Esophagus muscularis mucosa (tissue), 4 donors: ENCODE results near the gene CDC42SE2. TPM values are rescaled to one million over a fixed set of nuclear protein-coding genes. Genes with fewer than 3 reads are reported as not detected.
"Not testable (repeated sequence)": the region's sequence is repeated elsewhere in the genome, so short reads cannot be mapped to it uniquely, and the experiment has no call there.

Source experiments
- DNase-seq: peaks from one replicate; pipeline ENCODE4 v3.0.0-alpha.2; 2017; ENCODE audit errors: extremely low spot score
- H3K27ac ChIP-seq, 4 donors: fragments of 200-600 bp; sonication (generic); replicated peaks in 1 of 4; 1 replicate in 3 of 4; 2 replicates in 1 of 4; pipeline ENCODE4 v1.5.1; 2016 to 2019; ENCODE audit warnings: mild to moderate bottlenecking in 1 of 4
- H3K27me3 ChIP-seq, 4 donors: fragments of 200-600 bp; sonication (generic); one replicate each; pipeline versions ENCODE4 v1.5.1 to v1.6.0; 2016 to 2019
- H3K36me3 ChIP-seq, 4 donors: fragments of 200-600 bp; sonication (generic); one replicate each; pipeline ENCODE4 v1.5.1; 2016 to 2019
- H3K4me1 ChIP-seq, 4 donors: fragments of 200-600 bp; sonication (generic); one replicate each; pipeline ENCODE4 v1.5.1; 2016 to 2019
- H3K4me3 ChIP-seq, 4 donors: fragments of 200-600 bp; sonication (generic); 1 replicate in 2 of 4; 2 replicates in 2 of 4; pipeline ENCODE4 v1.5.1; 2016 to 2019; ENCODE audit warnings: mild to moderate bottlenecking in 4 of 4, moderate library complexity in 1 of 4
- H3K9me3 ChIP-seq, 4 donors: fragments of 200-600 bp; sonication (generic); 1 replicate in 3 of 4; 2 replicates in 1 of 4; pipeline ENCODE4 v1.5.1; 2016 to 2019
- CTCF ChIP-seq, 3 experiments: fragments of 200-600 bp in 2 of 3; fragments of 450-650 bp in 1 of 3; sonication (generic) in 2 of 3; IDR thresholded peaks; one replicate each; pipeline ENCODE4 v1.5.1; 2017 to 2019; ENCODE audit warnings: antibody characterized with exemption in 3 of 3, mild to moderate bottlenecking in 2 of 3, moderate library complexity in 1 of 3
- EP300 ChIP-seq: sonication (generic); formaldehyde crosslinking; IDR thresholded peaks from one replicate; pipeline ENCODE4 v1.6.1; 2017; ENCODE audit warnings: antibody characterized with exemption
- POLR2A ChIP-seq: fragments of 450-650 bp; IDR thresholded peaks from one replicate; pipeline ENCODE4 v1.6.1; 2017; ENCODE audit warnings: antibody characterized with exemption, moderate library complexity, mild to moderate bottlenecking, low read depth
- POLR2AphosphoS5 ChIP-seq, 2 donors: sonication (generic); formaldehyde crosslinking; IDR thresholded peaks; one replicate each; pipeline ENCODE4 v1.6.1; 2017; ENCODE audit warnings: antibody characterized with exemption in 2 of 2
- WGBS: methylation state at CpG from one replicate; pipeline ENCODE4 v1.1.5; 2018; 5-methylcytosine and 5-hydroxymethylcytosine counted together
- intact Hi-C: fragments of 100-400 bp; cut with DNase I; formaldehyde crosslinking; loops from one replicate; pipeline ENCODE4 v1.15.1; 2023
- total RNA-seq, 4 donors: library from RNA; depleted of rRNA; stranded (reverse); fragments of >200 nt; gene quantifications; one replicate each; pipeline versions ENCODE4 v1.1.0 to v1.2.1, GENCODE V29; 2016

CDC42SE2 gene
- total RNA-seq, 4 donors from 2014 or later, result 23.1 to 28.0 (median 25.4) TPM

GRCh38 chr5:131277875-131278740, 14.3 kb downstream of the CDC42SE2 start:
- DNase-seq, result no peak
- H3K4me3 ChIP-seq, result no peak overlapping the region
- TF ChIP-seq POLR2AphosphoS5 (IDR thresholded peaks at IDR 0.05), result no peak
- TF ChIP-seq EP300, result no peak
- TF ChIP-seq POLR2A, result no peak
- no peak for TF ChIP-seq CTCF (IDR thresholded peaks at IDR 0.05)
- H3K4me1 ChIP-seq, result peaks cover 0 to 28% (median 16%) of the 10 kb centered on the region in 4 donors
- no peaks in the 10 kb centered on the region for H3K27me3 ChIP-seq
- intact Hi-C loops, result no loop called here
- WGBS, result 94% methylated on average over 5 of the region's 5 CpGs
- no peak overlapping the region for H3K27ac ChIP-seq
- no peaks in the 10 kb centered on the region for H3K9me3 ChIP-seq
- H3K36me3 ChIP-seq, result no peaks in the 10 kb centered on the region

- H3K36me3 ChIP-seq, H3K4me3 ChIP-seq, H3K9me3 ChIP-seq, H3K27ac ChIP-seq, H3K27me3 ChIP-seq, DNase-seq, intact Hi-C loops: not testable (repeated sequence)
- peaks cover 0 to 28% (median 16%) of the 10 kb centered on the region in 4 donors for H3K4me1 ChIP-seq
- 98% methylated on average over 6 of the region's 6 CpGs for WGBS
These were observed 14.9 kb downstream of the CDC42SE2 start for GRCh38 chr5:131278741-131279124.

- intact Hi-C loops, result no loop called here
- TF ChIP-seq EP300 (no peak), CTCF (IDR thresholded peaks at IDR 0.05) (no peak), POLR2AphosphoS5 (IDR thresholded peaks at IDR 0.05) (no peak), POLR2A (no peak)
- Histone ChIP-seq H3K4me3 (no peak overlapping the region), H3K36me3 (no peaks in the 10 kb centered on the region), H3K4me1 (peaks cover 0 to 28% (median 16%) of the 10 kb centered on the region in 4 donors), H3K27me3 (no peaks in the 10 kb centered on the region), H3K9me3 (no peaks in the 10 kb centered on the region), H3K27ac (no peak overlapping the region)
- WGBS, result 85% methylated on average over 1 of the region's 1 CpG
- DNase-seq, result no peak
These were observed 15.4 kb downstream of the CDC42SE2 start for GRCh38 chr5:131279204-131279603.

- DNase-seq, result no peak
- TF ChIP-seq CTCF (IDR thresholded peaks at IDR 0.05) (no peak), EP300 (no peak), POLR2A (no peak), POLR2AphosphoS5 (IDR thresholded peaks at IDR 0.05) (no peak)
- no peaks in the 10 kb centered on the region for H3K27me3 ChIP-seq
- 82% methylated on average over 3 of the region's 3 CpGs for WGBS
- H3K27ac ChIP-seq, result no peak overlapping the region
- no peaks in the 10 kb centered on the region for H3K36me3 ChIP-seq
- H3K4me1 ChIP-seq, result peaks cover 0 to 28% (median 16%) of the 10 kb centered on the region in 4 donors
- no peak overlapping the region for H3K4me3 ChIP-seq
- intact Hi-C loops, result no loop called here
- no peaks in the 10 kb centered on the region for H3K9me3 ChIP-seq
These were observed 16.6 kb downstream of the CDC42SE2 start for GRCh38 chr5:131280417-131280816.

GRCh38 chr5:131281133-131281867, 17.4 kb downstream of the CDC42SE2 start:
- Histone ChIP-seq H3K27ac (no peak overlapping the region), H3K9me3 (no peaks in the 10 kb centered on the region), H3K36me3 (no peaks in the 10 kb centered on the region), H3K4me1 (peaks cover 0 to 28% (median 18%) of the 10 kb centered on the region in 4 donors), H3K27me3 (no peaks in the 10 kb centered on the region), H3K4me3 (no peak overlapping the region)
- intact Hi-C loops, result no loop called here
- no peak for DNase-seq
- TF ChIP-seq POLR2AphosphoS5 (IDR thresholded peaks at IDR 0.05) (no peak), POLR2A (no peak), CTCF (IDR thresholded peaks at IDR 0.05) (no peak), EP300 (no peak)
- 73% methylated on average over 5 of the region's 5 CpGs for WGBS
